GM12873 (cell line): ENCODE data around the gene DVL3.

ENCODE experiments used
- CTCF ChIP-seq: IDR thresholded peaks from 2 replicates; pipeline ENCODE4 v1.5.1; 2012; ENCODE audit warnings: low read depth, mild to moderate bottlenecking, moderate library complexity, low read length, control low read depth; ENCODE audit not compliant: insufficient read depth; ENCODE audit errors: missing control alignments

DVL3 gene

GRCh38 chr3:184144505-184144904 is 10.7 kb upstream of the DVL3 start:
- no peak for TF ChIP-seq CTCF

GRCh38 chr3:184145111-184145524 is 10.1 kb upstream of the DVL3 start:
- peak; percentile 49 for TF ChIP-seq CTCF

- TF ChIP-seq CTCF: no peak
Observed at GRCh38 chr3:184145751-184146270, 9.4 kb upstream of the DVL3 start.

- TF ChIP-seq CTCF: no peak
Observed at GRCh38 chr3:184148076-184148475, 7.1 kb upstream of the DVL3 start.

- TF ChIP-seq CTCF: no peak
Observed at GRCh38 chr3:184149123-184149522, 6.1 kb upstream of the DVL3 start.

GRCh38 chr3:184155644-184156521 is 706 bp downstream of the DVL3 start:
- TF ChIP-seq CTCF: no peak

- TF ChIP-seq CTCF: no peak
Observed at GRCh38 chr3:184156522-184156955, 1.4 kb downstream of the DVL3 start.
